A549 (cell line): ENCODE measurements around the gene IRX5. TPM values are rescaled to one million over a fixed set of nuclear protein-coding genes. Genes with fewer than 3 reads are reported as not detected.

Source experiments
- ATAC-seq, 2 experiments: fragments of 200-7000 bp in 1 of 2; fragments of >200 bp in 1 of 2; cut with Nextera tagmentation in 1 of 2; cut with Tn5 transposase in 1 of 2; 3 replicates each; pipeline versions ENCODE4 v1.8.0 to v1.9.1; 2018 to 2020; ENCODE audit warnings: mild to moderate bottlenecking in 1 of 2, moderate library complexity in 1 of 2
- CTCF ChIA-PET: fragments of 300-600 bp; sonication (Branson Sonifier 250); formaldehyde crosslinking; extraction: SDS; loops from one replicate; lab custom pipeline; 2021; ENCODE audit warnings: antibody characterized with exemption, inconsistent platforms; lab: Yijun Ruan, JAX
- POLR2A ChIA-PET: fragments of 350-600 bp; formaldehyde crosslinking; extraction: SDS; loops from one replicate; lab custom pipeline; 2021; ENCODE audit warnings: antibody characterized with exemption, inconsistent platforms; lab: Yijun Ruan, JAX
- DNase-seq, 2 experiments: peaks; one replicate each; pipeline versions ENCODE4 v3.0.0 to v3.0.0-alpha.2; 2011 to 2016; ENCODE audit warnings: low read depth in 1 of 2, low spot score in 1 of 2
- FAIRE-seq: peaks from 2 replicates; lab custom pipeline; 2011; peaks lifted over from hg19 to GRCh38; lab: Jason Lieb, UNC
- H3K27ac ChIP-seq, 2 experiments: fragments of >200 bp; sonication (Bioruptor Twin); formaldehyde crosslinking; 3 replicates each; pipeline ENCODE4 v1.5.1; 2016 to 2017
- H3K4me1 ChIP-seq: fragments of >200 bp; sonication (Bioruptor Twin); formaldehyde crosslinking; 3 replicates; pipeline ENCODE4 v1.6.1; 2016
- H3K4me2 ChIP-seq: fragments of >200 bp; sonication (Bioruptor Twin); formaldehyde crosslinking; 3 replicates; pipeline ENCODE4 v1.6.1; 2016
- H3K4me3 ChIP-seq: fragments of >200 bp; sonication (Bioruptor Twin); formaldehyde crosslinking; 3 replicates; pipeline ENCODE4 v1.5.1; 2016
- H3K9me3 ChIP-seq: fragments of >200 bp; sonication (Bioruptor Twin); formaldehyde crosslinking; 3 replicates; pipeline ENCODE4 v1.6.1; 2016
- BCL3 ChIP-seq: fragments of >200 bp; sonication (Bioruptor Twin); formaldehyde crosslinking; IDR thresholded peaks from 3 replicates; pipeline ENCODE4 v1.6.1; 2016
- BHLHE40 ChIP-seq: IDR thresholded peaks from 2 replicates; pipeline ENCODE4 v1.6.1; 2012; ENCODE audit warnings: low read depth, low read length, inconsistent platforms
- CTCF ChIP-seq: fragments of >200 bp; sonication (Bioruptor Twin); formaldehyde crosslinking; IDR thresholded peaks from 3 replicates; pipeline ENCODE4 v1.5.1; 2016
- ESRRA ChIP-seq: fragments of 150-350 bp; IDR thresholded peaks from 2 replicates; pipeline ENCODE4 v1.6.1; 2014; ENCODE audit warnings: mild to moderate bottlenecking, low read length, borderline replicate concordance
- GATA3 ChIP-seq: IDR thresholded peaks from 2 replicates; pipeline ENCODE4 v1.6.1; 2012; ENCODE audit warnings: borderline replicate concordance
- HDAC2 ChIP-seq: fragments of 200-600 bp; sonication (generic); IDR thresholded peaks from 2 replicates; pipeline ENCODE4 v1.6.1; 2016
- KDM5A ChIP-seq: fragments of 200-600 bp; sonication (generic); IDR thresholded peaks from 2 replicates; pipeline ENCODE4 v1.6.1; 2016; ENCODE audit warnings: antibody characterized with exemption, mild to moderate bottlenecking
- MAFK ChIP-seq: fragments of 450-650 bp; IDR thresholded peaks from 2 replicates; pipeline ENCODE4 v1.6.1; 2014; ENCODE audit not compliant: partially characterized antibody
- MAX ChIP-seq: IDR thresholded peaks from 2 replicates; pipeline ENCODE4 v1.6.1; 2012
- MAZ ChIP-seq: fragments of 150-350 bp; IDR thresholded peaks from 2 replicates; pipeline ENCODE4 v1.6.1; 2014; ENCODE audit warnings: antibody characterized with exemption, low read depth, low read length, borderline replicate concordance
- PHF8 ChIP-seq: fragments of 200-600 bp; sonication (generic); IDR thresholded peaks from 2 replicates; pipeline ENCODE4 v1.6.1; 2016; ENCODE audit warnings: low read depth, mild to moderate bottlenecking, antibody characterized with exemption, moderate library complexity, borderline replicate concordance
- POLR2A ChIP-seq: IDR thresholded peaks from 2 replicates; pipeline ENCODE4 v1.6.1; 2012; ENCODE audit warnings: mild to moderate bottlenecking, low read length
- RAD21 ChIP-seq, 2 experiments: fragments of >200 bp in 1 of 2; sonication (Bioruptor Twin) in 1 of 2; formaldehyde crosslinking in 1 of 2; IDR thresholded peaks in 1 of 2; conservative IDR thresholded peaks in 1 of 2; 2 replicates in 1 of 2; 3 replicates in 1 of 2; pipeline ENCODE4 v1.6.1; 2012 to 2018; ENCODE audit warnings: inconsistent platforms in 1 of 2
- RFX5 ChIP-seq: fragments of 450-650 bp; IDR thresholded peaks from 2 replicates; pipeline ENCODE4 v1.7.1; 2014; ENCODE audit warnings: antibody characterized with exemption, mild to moderate bottlenecking, moderate library complexity
- RNF2 ChIP-seq: fragments of 200-600 bp; sonication (generic); IDR thresholded peaks from 2 replicates; pipeline ENCODE4 v1.6.1; 2016; ENCODE audit warnings: low read depth, mild to moderate bottlenecking, antibody characterized with exemption, moderate library complexity, borderline replicate concordance
- SMC3 ChIP-seq: fragments of >200 bp; sonication (Bioruptor Twin); formaldehyde crosslinking; IDR thresholded peaks from 3 replicates; pipeline ENCODE4 v1.6.1; 2018; ENCODE audit warnings: inconsistent platforms
- ZNF302 ChIP-seq: fragments of 250-450 bp; sonication (Bioruptor Pico); IDR thresholded peaks from 2 replicates; pipeline ENCODE4 v1.9.0; 2021; ENCODE audit warnings: inconsistent platforms, mild to moderate bottlenecking, moderate library complexity
- WGBS: methylation state at CpG from one replicate; pipeline ENCODE4 v1.1.6; 2017; ENCODE audit errors: missing lambda C conversion rate; 5-methylcytosine and 5-hydroxymethylcytosine counted together
- polyA plus RNA-seq, 4 experiments: library from polyadenylated mRNA; depleted of rRNA in 3 of 4; stranded (reverse); fragments of >200 nt; fragmentation: RNase III in 1 of 4; extraction: RNeasy Plus Mini Kit Qiagen cat#74134 plus additional on column Dnase treatment in 1 of 4; gene quantifications; 2 replicates in 3 of 4; 3 replicates in 1 of 4; pipeline ENCODE4 v1.2.3, GENCODE V29; 2011 to 2017
- TF ChIP-seq, protein P1 (sequence below): fragments of 200-600 bp; sonication (generic); IDR thresholded peaks from 2 replicates; pipeline ENCODE4 v1.6.1; 2016; ENCODE audit warnings: antibody characterized with exemption, mild to moderate bottlenecking, moderate library complexity
- TF ChIP-seq, protein P2 (sequence below): fragments of 150-350 bp; IDR thresholded peaks from 2 replicates; pipeline ENCODE4 v1.6.1; 2014; ENCODE audit warnings: low read depth, mild to moderate bottlenecking, low read length
- TF ChIP-seq, protein P3 (sequence below): IDR thresholded peaks from 2 replicates; pipeline ENCODE4 v1.6.1; 2012; ENCODE audit warnings: low read depth, borderline replicate concordance

Gene IRX5
- polyA plus RNA-seq, 2 of the 4 experiments (the other 2 are of a cell fraction): 0.67 to 0.88 TPM

DNA sequence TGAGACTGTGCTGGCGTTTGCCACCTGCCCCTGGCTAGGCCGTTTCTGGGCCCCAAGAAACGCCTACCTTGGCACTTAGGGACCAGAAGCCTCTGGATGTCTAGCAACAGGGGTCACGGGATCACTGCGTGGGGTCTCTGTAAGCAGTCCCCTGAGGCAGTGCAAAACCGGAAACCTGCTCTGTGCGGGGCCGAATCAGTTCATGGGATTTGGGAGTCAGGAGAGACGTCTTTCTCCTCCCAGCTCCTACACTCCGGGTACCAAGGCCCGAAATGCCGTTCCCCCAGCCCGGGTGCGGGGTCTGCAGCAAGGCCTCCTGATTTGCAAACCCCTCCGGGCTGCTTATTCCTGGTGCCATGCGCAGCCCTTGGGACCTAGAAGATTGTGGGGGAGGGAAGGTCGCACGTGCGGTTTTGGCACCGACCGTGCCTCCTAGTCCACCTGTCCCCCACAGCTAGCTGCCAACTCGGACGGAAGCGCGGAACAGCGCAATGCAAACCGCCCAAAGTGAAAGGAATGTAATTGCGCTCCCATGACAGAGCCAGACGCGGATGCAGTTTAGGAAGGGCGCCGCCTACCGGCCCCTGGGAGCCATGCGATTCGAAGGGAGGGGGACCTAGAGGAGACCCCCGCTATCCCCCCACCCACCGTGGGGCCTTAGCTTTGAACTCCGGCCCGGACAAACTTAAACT lies 6.5 kb downstream of the IRX5 start:
- CTCF ChIA-PET: interaction anchor here (0.5 to 4.2 kb wide), 22 partner anchors 8 to 1377 kb away, joined by 3 to 23 read pairs (median 4); no protein-coding TSS in a partner anchor
- Histone ChIP-seq H3K27ac (peak overlapping the region; percentile 54 to 78; a peak in 5 of 6 replicates), H3K4me3 (peak overlapping the region; percentile 57), H3K4me1 (peaks cover 5% of the 10 kb centered on the region; the same call in 1 of the 3 replicates), H3K9me3 (no peaks in the 10 kb centered on the region), H3K4me2 (peak overlapping the region; percentile 94)
- TF ChIP-seq, protein P1, sequence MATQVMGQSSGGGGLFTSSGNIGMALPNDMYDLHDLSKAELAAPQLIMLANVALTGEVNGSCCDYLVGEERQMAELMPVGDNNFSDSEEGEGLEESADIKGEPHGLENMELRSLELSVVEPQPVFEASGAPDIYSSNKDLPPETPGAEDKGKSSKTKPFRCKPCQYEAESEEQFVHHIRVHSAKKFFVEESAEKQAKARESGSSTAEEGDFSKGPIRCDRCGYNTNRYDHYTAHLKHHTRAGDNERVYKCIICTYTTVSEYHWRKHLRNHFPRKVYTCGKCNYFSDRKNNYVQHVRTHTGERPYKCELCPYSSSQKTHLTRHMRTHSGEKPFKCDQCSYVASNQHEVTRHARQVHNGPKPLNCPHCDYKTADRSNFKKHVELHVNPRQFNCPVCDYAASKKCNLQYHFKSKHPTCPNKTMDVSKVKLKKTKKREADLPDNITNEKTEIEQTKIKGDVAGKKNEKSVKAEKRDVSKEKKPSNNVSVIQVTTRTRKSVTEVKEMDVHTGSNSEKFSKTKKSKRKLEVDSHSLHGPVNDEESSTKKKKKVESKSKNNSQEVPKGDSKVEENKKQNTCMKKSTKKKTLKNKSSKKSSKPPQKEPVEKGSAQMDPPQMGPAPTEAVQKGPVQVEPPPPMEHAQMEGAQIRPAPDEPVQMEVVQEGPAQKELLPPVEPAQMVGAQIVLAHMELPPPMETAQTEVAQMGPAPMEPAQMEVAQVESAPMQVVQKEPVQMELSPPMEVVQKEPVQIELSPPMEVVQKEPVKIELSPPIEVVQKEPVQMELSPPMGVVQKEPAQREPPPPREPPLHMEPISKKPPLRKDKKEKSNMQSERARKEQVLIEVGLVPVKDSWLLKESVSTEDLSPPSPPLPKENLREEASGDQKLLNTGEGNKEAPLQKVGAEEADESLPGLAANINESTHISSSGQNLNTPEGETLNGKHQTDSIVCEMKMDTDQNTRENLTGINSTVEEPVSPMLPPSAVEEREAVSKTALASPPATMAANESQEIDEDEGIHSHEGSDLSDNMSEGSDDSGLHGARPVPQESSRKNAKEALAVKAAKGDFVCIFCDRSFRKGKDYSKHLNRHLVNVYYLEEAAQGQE: no peak
- TF ChIP-seq RAD21 (conservative IDR thresholded peaks at IDR 0.05 in 1 of 2, IDR thresholded peaks at IDR 0.05 in 1 of 2) (peak; percentile 40 to 60; a peak in 4 of 5 replicates), POLR2A (no peak), BHLHE40 (0 out of 2 replicates have a peak, but pooled peaks have one; percentile 8), CTCF (peak; percentile 74), ZNF302 (CRISPR knock-in tag) (no peak), MAX (peak; percentile 35; the same call in 1 of the 2 replicates), SMC3 (peak; percentile 69)
- POLR2A ChIA-PET: interaction anchor here (1.2 kb wide), 1 partner anchor 652 kb away, joined by 5 read pairs; no protein-coding TSS in a partner anchor
- DNase-seq (peak; percentile 50 to 54), FAIRE-seq (no peak), ATAC-seq (peak; percentile 67 to 80)
- 14% methylated on average over 24 of the region's 39 CpGs for WGBS

DNA sequence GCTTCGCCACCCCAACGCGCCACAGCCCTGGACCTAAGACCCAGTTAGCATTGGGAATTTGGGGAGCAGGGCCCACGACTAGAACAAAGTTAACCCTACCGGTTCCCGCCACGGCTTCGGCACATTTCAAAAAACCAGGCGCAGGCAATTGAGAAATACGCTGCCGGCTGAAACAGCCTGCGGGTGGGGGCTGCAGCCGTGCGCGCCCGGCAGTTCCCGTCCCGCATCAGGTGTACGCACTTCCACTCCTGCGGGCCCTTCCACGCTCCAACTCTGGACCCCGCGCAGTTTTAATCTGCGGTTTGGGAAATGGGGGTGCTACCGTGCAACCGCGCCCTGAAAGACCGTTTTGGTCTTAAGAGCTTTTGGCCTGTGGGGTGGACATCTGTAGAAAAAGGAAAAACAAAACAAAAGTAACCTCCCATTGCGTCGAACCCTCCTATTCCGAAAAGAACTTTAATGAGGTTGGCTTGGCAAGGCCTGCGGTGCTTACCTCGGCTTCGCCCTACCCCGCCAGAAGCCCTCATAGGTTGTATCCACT lies 7.1 kb downstream of the IRX5 start:
- H3K4me3 ChIP-seq: peak overlapping the region; percentile 57
- DNase-seq (no peak), ATAC-seq (no peak; a peak in 2 of 6 replicates), FAIRE-seq (no peak)
- peak overlapping the region; percentile 94 for H3K4me2 ChIP-seq
- ChIA-PET POLR2A (no interaction called here), CTCF (interaction anchor here (0.6 to 4.2 kb wide), 17 partner anchors 9 to 1181 kb away, joined by 3 to 23 read pairs (median 3); no protein-coding TSS in a partner anchor)
- 0 out of 3 replicates have a peak, but pooled peaks cover 4% of the 10 kb centered on the region for H3K4me1 ChIP-seq
- WGBS: 62% methylated on average over 35 of the region's 35 CpGs
- no peaks in the 10 kb centered on the region for H3K9me3 ChIP-seq
- peak overlapping the region in 1 of 2 experiments; percentile 78; a peak in 2 of 6 replicates for H3K27ac ChIP-seq
- TF ChIP-seq RFX5 (no peak), RNF2 (no peak), MAFK (no peak), HDAC2 (no peak), PHF8 (no peak), BCL3 (no peak), GATA3 (no peak), CTCF (peak; percentile 11; the same call in 2 of the 3 replicates), KDM5A (no peak), ESRRA (no peak), SMC3 (0 out of 3 replicates have a peak, but pooled peaks have one; percentile 3), MAZ (no peak)
- TF ChIP-seq, protein P2, sequence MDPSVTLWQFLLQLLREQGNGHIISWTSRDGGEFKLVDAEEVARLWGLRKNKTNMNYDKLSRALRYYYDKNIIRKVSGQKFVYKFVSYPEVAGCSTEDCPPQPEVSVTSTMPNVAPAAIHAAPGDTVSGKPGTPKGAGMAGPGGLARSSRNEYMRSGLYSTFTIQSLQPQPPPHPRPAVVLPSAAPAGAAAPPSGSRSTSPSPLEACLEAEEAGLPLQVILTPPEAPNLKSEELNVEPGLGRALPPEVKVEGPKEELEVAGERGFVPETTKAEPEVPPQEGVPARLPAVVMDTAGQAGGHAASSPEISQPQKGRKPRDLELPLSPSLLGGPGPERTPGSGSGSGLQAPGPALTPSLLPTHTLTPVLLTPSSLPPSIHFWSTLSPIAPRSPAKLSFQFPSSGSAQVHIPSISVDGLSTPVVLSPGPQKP: no peak
- TF ChIP-seq, protein P3, sequence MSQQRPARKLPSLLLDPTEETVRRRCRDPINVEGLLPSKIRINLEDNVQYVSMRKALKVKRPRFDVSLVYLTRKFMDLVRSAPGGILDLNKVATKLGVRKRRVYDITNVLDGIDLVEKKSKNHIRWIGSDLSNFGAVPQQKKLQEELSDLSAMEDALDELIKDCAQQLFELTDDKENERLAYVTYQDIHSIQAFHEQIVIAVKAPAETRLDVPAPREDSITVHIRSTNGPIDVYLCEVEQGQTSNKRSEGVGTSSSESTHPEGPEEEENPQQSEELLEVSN: no peak
